D721Med (cell line): ENCODE results near the gene ZNF839.
A peak's percentile ranks its signal among the peaks of the same experiment; 100 is the strongest.

ENCODE experiments used
- DNase-seq: peaks from one replicate; pipeline ENCODE4 v3.0.0; 2011; ENCODE audit warnings: low spot score; ENCODE audit not compliant: insufficient read length
- FAIRE-seq: peaks from 2 replicates; lab custom pipeline; 2011; peaks lifted over from hg19 to GRCh38; lab: Jason Lieb, UNC
- CTCF ChIP-seq: IDR thresholded peaks from 2 replicates; pipeline ENCODE4 v1.5.1; 2012; ENCODE audit warnings: mild to moderate bottlenecking, control low read depth; ENCODE audit not compliant: insufficient read depth; ENCODE audit errors: missing control alignments

The ZNF839 gene

GRCh38 chr14:102353126-102353619 is 33.6 kb downstream of the ZNF839 start:
- no peak for TF ChIP-seq CTCF
- no peak for FAIRE-seq
- no peak for DNase-seq

- no peak for DNase-seq
- no peak for TF ChIP-seq CTCF
- no peak for FAIRE-seq
Measured at GRCh38 chr14:102356280-102356679, 36.7 kb downstream of the ZNF839 start.

GRCh38 chr14:102359341-102359740 is 39.8 kb downstream of the ZNF839 start:
- no peak for FAIRE-seq
- no peak for TF ChIP-seq CTCF
- no peak for DNase-seq

GRCh38 chr14:102360388-102360787 is 40.8 kb downstream of the ZNF839 start:
- FAIRE-seq, result no peak
- DNase-seq, result no peak
- no peak for TF ChIP-seq CTCF

GRCh38 chr14:102362084-102362483 is 42.5 kb downstream of the ZNF839 start:
- TF ChIP-seq CTCF, result no peak
- FAIRE-seq (no peak), DNase-seq (no peak)

GRCh38 chr14:102362545-102363181 is 43.1 kb downstream of the ZNF839 start, which contains the start of the genes CINP and TECPR2:
TSS of gene CINP (minus strand) at chr14:102362890. CDS start at chr14:102362851, 39 bp downstream.
TSS of gene TECPR2 (plus strand) at chr14:102362941. CDS start at chr14:102376722, 13,781 bp downstream.
- no peak for FAIRE-seq

More at GRCh38 chr14:102362545-102363181, 43.1 kb downstream of the ZNF839 start, which contains the start of the genes CINP and TECPR2:
- peak; percentile 78 for DNase-seq
- TF ChIP-seq CTCF, result no peak
